ENCODE measurements around the gene ARHGAP6. TPM values are rescaled to one million over a fixed set of nuclear protein-coding genes. Genes with fewer than 3 reads are reported as not detected.
A peak's percentile ranks its signal among the peaks of the same experiment; 100 is the strongest.

Gene ARHGAP6
- total RNA-seq, 6 donors from 2014 or later: 14.4 to 40.9 (median 18.0) TPM

GRCh38 chrX:11472381-11472780 lies 193.3 kb downstream of the ARHGAP6 start:
- ATAC-seq (ENCODE audit: low FRiP score in 2 of 2) (no peak), DNase-seq (no peak)
- no peaks in the 10 kb centered on the region for H3K27me3 ChIP-seq
- no peak overlapping the region for H3K27ac ChIP-seq
- H3K9me3 ChIP-seq: no peaks in the 10 kb centered on the region
- no peaks in the 10 kb centered on the region for H3K4me1 ChIP-seq
- no peak overlapping the region for H3K4me3 ChIP-seq
- 72 to 87% methylated on average over 2 of the region's 2 CpGs for WGBS, 2 donors
- TF ChIP-seq CTCF (IDR thresholded peaks at IDR 0.05): no peak
- TF ChIP-seq EP300 (IDR thresholded peaks at IDR 0.05): no peak
- no peak for TF ChIP-seq POLR2AphosphoS5 (IDR thresholded peaks at IDR 0.05)
- no peak for TF ChIP-seq POLR2A (IDR thresholded peaks at IDR 0.05)
- no peaks in the 10 kb centered on the region for H3K36me3 ChIP-seq

GRCh38 chrX:11470250-11470974 lies 195.3 kb downstream of the ARHGAP6 start:
- Histone ChIP-seq H3K9me3 (no peaks in the 10 kb centered on the region), H3K27me3 (no peaks in the 10 kb centered on the region), H3K27ac (peak overlapping the region in 1 of 4 donors; percentile 26), H3K4me1 (no peaks in the 10 kb centered on the region), H3K4me3 (no peak overlapping the region), H3K36me3 (no peaks in the 10 kb centered on the region)
- peak in 1 of 2 donors; percentile 76 for ATAC-seq (ENCODE audit: low FRiP score in 2 of 2)
- TF ChIP-seq EP300 (IDR thresholded peaks at IDR 0.05): no peak
- TF ChIP-seq POLR2AphosphoS5 (IDR thresholded peaks at IDR 0.05): no peak
- DNase-seq: peak in 1 of 2 donors; percentile 26
- 41 to 43% methylated on average over 1 of the region's 1 CpG for WGBS, 2 donors

- no peak for DNase-seq
- no peaks in the 10 kb centered on the region for H3K4me1 ChIP-seq
- H3K9me3 ChIP-seq: no peaks in the 10 kb centered on the region
- H3K27ac ChIP-seq: no peak overlapping the region
- no peaks in the 10 kb centered on the region for H3K36me3 ChIP-seq
- TF ChIP-seq POLR2AphosphoS5 (IDR thresholded peaks at IDR 0.05) (no peak), EP300 (IDR thresholded peaks at IDR 0.05) (no peak), POLR2A (IDR thresholded peaks at IDR 0.05) (no peak), CTCF (IDR thresholded peaks at IDR 0.05) (no peak)
- no peak for ATAC-seq (ENCODE audit: low FRiP score in 2 of 2)
- H3K4me3 ChIP-seq: no peak overlapping the region
- H3K27me3 ChIP-seq: no peaks in the 10 kb centered on the region
- 50 to 66% methylated on average over 5 of the region's 5 CpGs for WGBS, 2 donors
Observed at GRCh38 chrX:11465648-11466411, 199.9 kb downstream of the ARHGAP6 start.

- 81 to 89% methylated on average over 8 of the region's 8 CpGs for WGBS, 2 donors
- no peak for ATAC-seq (ENCODE audit: low FRiP score in 2 of 2)
- no peak for TF ChIP-seq POLR2A (IDR thresholded peaks at IDR 0.05)
- no peak for TF ChIP-seq EP300 (IDR thresholded peaks at IDR 0.05)
- no peak for TF ChIP-seq CTCF (IDR thresholded peaks at IDR 0.05)
- no peaks in the 10 kb centered on the region for H3K27me3 ChIP-seq
- no peaks in the 10 kb centered on the region for H3K36me3 ChIP-seq
- H3K27ac ChIP-seq: no peak overlapping the region
- no peak overlapping the region for H3K4me3 ChIP-seq
- H3K9me3 ChIP-seq: no peaks in the 10 kb centered on the region
- no peak for DNase-seq
- H3K4me1 ChIP-seq: no peaks in the 10 kb centered on the region
Observed at GRCh38 chrX:11464836-11465463, 200.8 kb downstream of the ARHGAP6 start.

- no peak overlapping the region for H3K4me3 ChIP-seq
- 50 to 58% methylated on average over 1 of the region's 1 CpG for WGBS, 2 donors
- H3K4me1 ChIP-seq: no peaks in the 10 kb centered on the region
- no peaks in the 10 kb centered on the region for H3K36me3 ChIP-seq
- H3K27ac ChIP-seq: no peak overlapping the region
- no peak for ATAC-seq (ENCODE audit: low FRiP score in 2 of 2)
- H3K27me3 ChIP-seq: no peaks in the 10 kb centered on the region
- no peaks in the 10 kb centered on the region for H3K9me3 ChIP-seq
- TF ChIP-seq POLR2AphosphoS5 (IDR thresholded peaks at IDR 0.05) (no peak), CTCF (IDR thresholded peaks at IDR 0.05) (no peak), POLR2A (IDR thresholded peaks at IDR 0.05) (no peak), EP300 (IDR thresholded peaks at IDR 0.05) (no peak)
- DNase-seq: no peak
Observed at GRCh38 chrX:11464380-11464779, 201.3 kb downstream of the ARHGAP6 start.

Data from upper lobe of left lung (tissue), 6 donors.